OCI-LY1 (cell line): Measurements from ENCODE around the gene TACR2.

Experiments used
- EZH2 ChIP-seq: fragments of 200-600 bp; sonication (generic), shearing (Covaris generic); IDR thresholded peaks from 2 replicates; pipeline ENCODE4 v1.8.0; 2017; ENCODE audit warnings: borderline replicate concordance, mixed run types, mild to moderate bottlenecking, antibody characterized with exemption, low read length, moderate library complexity, mixed read lengths
- TF ChIP-seq, protein P1 (sequence below): fragments of 200-600 bp; sonication (generic), shearing (Covaris generic); IDR thresholded peaks from 2 replicates; pipeline ENCODE4 v1.5.1; 2017; ENCODE audit warnings: mild to moderate bottlenecking, antibody characterized with exemption, low read length, moderate library complexity, mixed read lengths

DNA sequence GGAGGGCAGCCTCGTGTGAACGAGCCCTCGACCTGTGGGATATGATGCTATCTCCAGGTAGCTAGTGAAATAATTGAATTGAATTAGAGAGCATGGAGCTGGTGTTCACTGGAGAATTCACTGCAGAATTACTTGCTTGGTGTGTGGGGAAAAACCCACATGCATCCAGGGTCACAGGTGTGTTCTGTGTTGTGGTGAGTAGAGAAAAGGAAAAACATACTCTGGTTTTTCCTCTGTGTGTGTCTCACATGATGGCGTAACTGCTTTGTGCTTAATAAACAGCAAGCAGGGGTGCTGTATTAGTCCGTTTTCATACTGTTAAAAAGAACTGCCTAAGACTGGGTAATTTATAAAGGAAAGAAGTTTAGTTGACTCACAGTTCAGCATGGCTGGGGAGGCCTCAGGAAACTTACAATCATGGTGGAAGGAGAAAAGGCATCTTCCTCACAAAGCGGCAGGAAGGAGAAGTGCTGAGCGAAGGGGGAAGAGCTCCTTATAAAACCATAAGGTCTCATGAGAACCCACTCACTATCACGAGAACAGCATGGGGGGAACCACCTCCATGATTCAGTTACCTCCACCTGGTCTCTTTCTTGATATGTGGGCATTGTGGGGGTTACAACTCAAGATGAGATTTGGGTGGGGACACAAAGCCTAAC is 62.6 kb downstream of the TACR2 start:
- TF ChIP-seq, protein P1, sequence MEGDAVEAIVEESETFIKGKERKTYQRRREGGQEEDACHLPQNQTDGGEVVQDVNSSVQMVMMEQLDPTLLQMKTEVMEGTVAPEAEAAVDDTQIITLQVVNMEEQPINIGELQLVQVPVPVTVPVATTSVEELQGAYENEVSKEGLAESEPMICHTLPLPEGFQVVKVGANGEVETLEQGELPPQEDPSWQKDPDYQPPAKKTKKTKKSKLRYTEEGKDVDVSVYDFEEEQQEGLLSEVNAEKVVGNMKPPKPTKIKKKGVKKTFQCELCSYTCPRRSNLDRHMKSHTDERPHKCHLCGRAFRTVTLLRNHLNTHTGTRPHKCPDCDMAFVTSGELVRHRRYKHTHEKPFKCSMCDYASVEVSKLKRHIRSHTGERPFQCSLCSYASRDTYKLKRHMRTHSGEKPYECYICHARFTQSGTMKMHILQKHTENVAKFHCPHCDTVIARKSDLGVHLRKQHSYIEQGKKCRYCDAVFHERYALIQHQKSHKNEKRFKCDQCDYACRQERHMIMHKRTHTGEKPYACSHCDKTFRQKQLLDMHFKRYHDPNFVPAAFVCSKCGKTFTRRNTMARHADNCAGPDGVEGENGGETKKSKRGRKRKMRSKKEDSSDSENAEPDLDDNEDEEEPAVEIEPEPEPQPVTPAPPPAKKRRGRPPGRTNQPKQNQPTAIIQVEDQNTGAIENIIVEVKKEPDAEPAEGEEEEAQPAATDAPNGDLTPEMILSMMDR = no peak
- no peak for TF ChIP-seq EZH2
